Measurements from ENCODE around the gene ZNF630. TPM values are rescaled to one million over a fixed set of nuclear protein-coding genes. Genes with fewer than 3 reads are reported as not detected.
"Not testable (repeated sequence)": the region's sequence is repeated elsewhere in the genome, so short reads cannot be mapped to it uniquely, and the experiment has no call there.

ZNF630 gene
- polyA plus RNA-seq, 1 donor from 2014 or later, result 2.3 TPM

DNA sequence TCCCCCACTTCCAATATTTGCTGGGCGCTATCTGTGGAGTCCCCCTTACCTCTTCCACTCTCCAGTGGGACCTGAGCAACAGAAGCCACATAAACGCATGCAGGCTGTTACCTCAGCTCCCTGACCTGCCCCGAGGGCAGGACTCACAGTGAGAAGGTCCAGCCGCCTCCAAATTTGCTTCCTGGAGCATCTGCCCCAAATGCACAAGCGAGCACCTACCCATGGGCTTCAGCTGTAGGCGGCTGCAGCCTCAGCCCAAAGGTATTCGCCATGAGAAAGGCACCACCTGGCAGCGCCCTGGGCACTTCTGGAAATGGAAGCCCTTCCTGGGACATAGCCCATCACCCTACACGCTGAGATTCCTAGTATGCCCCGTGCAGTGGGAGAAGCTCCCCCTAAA, 41.2 kb downstream of the ZNF630 start:
- Histone ChIP-seq H3K4me3 (ENCODE audit: low read length) (no peak overlapping the region), H2AFZ (ENCODE audit: low read depth, low read length) (no peak overlapping the region), H3F3A (ENCODE audit: insufficient read depth, low read length, poor library complexity, severe bottlenecking) (no peaks in the 10 kb centered on the region), H4K20me1 (ENCODE audit: insufficient read depth) (no peaks in the 10 kb centered on the region), H3K9ac (ENCODE audit: low read length) (no peak overlapping the region), H3K4me2 (ENCODE audit: low read length) (no peak overlapping the region), H3K27ac (ENCODE audit: low read length) (no peak overlapping the region), H3K27me3 (ENCODE audit: insufficient read depth, low read depth, low read length) (no peaks in the 10 kb centered on the region), H3K9me2 (ENCODE audit: insufficient read depth, low read length) (no peaks in the 10 kb centered on the region), H3K36me3 (ENCODE audit: insufficient read depth, low read length) (no peaks in the 10 kb centered on the region), H3K9me3 (ENCODE audit: low read length) (no peaks in the 10 kb centered on the region), H3K79me2 (replicated peaks; ENCODE audit: insufficient read depth, low read length) (no peaks in the 10 kb centered on the region)
- TF ChIP-seq TAF1 (IDR thresholded peaks at IDR 0.05; ENCODE audit: low read depth) (no peak), MXI1 (conservative IDR thresholded peaks at IDR 0.05; ENCODE audit: poor library complexity, severe bottlenecking) (no peak), SMC3 (conservative IDR thresholded peaks at IDR 0.05; ENCODE audit: poor library complexity) (no peak)
- TF ChIP-seq, protein P1, sequence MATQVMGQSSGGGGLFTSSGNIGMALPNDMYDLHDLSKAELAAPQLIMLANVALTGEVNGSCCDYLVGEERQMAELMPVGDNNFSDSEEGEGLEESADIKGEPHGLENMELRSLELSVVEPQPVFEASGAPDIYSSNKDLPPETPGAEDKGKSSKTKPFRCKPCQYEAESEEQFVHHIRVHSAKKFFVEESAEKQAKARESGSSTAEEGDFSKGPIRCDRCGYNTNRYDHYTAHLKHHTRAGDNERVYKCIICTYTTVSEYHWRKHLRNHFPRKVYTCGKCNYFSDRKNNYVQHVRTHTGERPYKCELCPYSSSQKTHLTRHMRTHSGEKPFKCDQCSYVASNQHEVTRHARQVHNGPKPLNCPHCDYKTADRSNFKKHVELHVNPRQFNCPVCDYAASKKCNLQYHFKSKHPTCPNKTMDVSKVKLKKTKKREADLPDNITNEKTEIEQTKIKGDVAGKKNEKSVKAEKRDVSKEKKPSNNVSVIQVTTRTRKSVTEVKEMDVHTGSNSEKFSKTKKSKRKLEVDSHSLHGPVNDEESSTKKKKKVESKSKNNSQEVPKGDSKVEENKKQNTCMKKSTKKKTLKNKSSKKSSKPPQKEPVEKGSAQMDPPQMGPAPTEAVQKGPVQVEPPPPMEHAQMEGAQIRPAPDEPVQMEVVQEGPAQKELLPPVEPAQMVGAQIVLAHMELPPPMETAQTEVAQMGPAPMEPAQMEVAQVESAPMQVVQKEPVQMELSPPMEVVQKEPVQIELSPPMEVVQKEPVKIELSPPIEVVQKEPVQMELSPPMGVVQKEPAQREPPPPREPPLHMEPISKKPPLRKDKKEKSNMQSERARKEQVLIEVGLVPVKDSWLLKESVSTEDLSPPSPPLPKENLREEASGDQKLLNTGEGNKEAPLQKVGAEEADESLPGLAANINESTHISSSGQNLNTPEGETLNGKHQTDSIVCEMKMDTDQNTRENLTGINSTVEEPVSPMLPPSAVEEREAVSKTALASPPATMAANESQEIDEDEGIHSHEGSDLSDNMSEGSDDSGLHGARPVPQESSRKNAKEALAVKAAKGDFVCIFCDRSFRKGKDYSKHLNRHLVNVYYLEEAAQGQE (IDR thresholded peaks at IDR 0.05; ENCODE audit: borderline replicate concordance), result no peak

DNA sequence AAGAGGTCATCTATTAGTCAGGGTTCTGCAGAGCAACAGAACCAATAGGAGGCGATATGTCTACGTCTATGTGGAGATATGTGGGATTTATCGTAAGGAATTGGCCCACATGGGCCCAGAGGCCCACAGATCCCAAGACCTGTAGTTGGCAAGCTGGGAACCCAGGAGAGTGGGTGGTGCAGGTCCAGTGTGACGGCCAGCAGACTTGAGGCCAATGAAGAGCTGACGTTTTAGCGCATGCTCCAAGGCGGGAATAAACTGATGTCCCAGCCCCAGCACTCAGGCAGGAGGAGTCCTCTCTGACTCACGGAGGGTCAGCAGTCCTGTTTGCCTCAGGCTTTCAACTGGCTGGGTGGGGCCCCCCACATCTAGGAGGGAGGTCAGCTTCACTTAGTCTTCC, 43.3 kb downstream of the ZNF630 start:
- Histone ChIP-seq H3K9me2 (ENCODE audit: insufficient read depth, low read length) (no peaks in the 10 kb centered on the region), H3K4me2 (ENCODE audit: low read length) (no peak overlapping the region), H3K4me3 (ENCODE audit: low read length) (no peak overlapping the region), H3K9ac (ENCODE audit: low read length) (no peak overlapping the region), H3F3A (ENCODE audit: insufficient read depth, low read length, poor library complexity, severe bottlenecking) (no peaks in the 10 kb centered on the region), H3K36me3 (ENCODE audit: insufficient read depth, low read length) (no peaks in the 10 kb centered on the region), H3K79me2 (replicated peaks; ENCODE audit: insufficient read depth, low read length) (no peaks in the 10 kb centered on the region), H3K9me3 (ENCODE audit: low read length) (no peaks in the 10 kb centered on the region), H4K20me1 (ENCODE audit: insufficient read depth) (no peaks in the 10 kb centered on the region), H3K27ac (ENCODE audit: low read length) (no peak overlapping the region), H3K27me3 (ENCODE audit: insufficient read depth, low read depth, low read length) (no peaks in the 10 kb centered on the region), H2AFZ (ENCODE audit: low read depth, low read length) (no peak overlapping the region)
- TF ChIP-seq, protein P1 (IDR thresholded peaks at IDR 0.05; ENCODE audit: borderline replicate concordance), result no peak
- TF ChIP-seq, protein P2, sequence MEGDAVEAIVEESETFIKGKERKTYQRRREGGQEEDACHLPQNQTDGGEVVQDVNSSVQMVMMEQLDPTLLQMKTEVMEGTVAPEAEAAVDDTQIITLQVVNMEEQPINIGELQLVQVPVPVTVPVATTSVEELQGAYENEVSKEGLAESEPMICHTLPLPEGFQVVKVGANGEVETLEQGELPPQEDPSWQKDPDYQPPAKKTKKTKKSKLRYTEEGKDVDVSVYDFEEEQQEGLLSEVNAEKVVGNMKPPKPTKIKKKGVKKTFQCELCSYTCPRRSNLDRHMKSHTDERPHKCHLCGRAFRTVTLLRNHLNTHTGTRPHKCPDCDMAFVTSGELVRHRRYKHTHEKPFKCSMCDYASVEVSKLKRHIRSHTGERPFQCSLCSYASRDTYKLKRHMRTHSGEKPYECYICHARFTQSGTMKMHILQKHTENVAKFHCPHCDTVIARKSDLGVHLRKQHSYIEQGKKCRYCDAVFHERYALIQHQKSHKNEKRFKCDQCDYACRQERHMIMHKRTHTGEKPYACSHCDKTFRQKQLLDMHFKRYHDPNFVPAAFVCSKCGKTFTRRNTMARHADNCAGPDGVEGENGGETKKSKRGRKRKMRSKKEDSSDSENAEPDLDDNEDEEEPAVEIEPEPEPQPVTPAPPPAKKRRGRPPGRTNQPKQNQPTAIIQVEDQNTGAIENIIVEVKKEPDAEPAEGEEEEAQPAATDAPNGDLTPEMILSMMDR (IDR thresholded peaks at IDR 0.05; ENCODE audit: poor library complexity, severe bottlenecking), result no peak
- TF ChIP-seq EP300 (conservative IDR thresholded peaks at IDR 0.05; ENCODE audit: poor library complexity, severe bottlenecking), result no peak
- no peak for TF ChIP-seq POLR2AphosphoS5 (IDR thresholded peaks at IDR 0.05)
- TF ChIP-seq MXI1 (conservative IDR thresholded peaks at IDR 0.05; ENCODE audit: poor library complexity, severe bottlenecking), result no peak
- TF ChIP-seq RAD21 (conservative IDR thresholded peaks at IDR 0.05), result no peak
- TF ChIP-seq EZH2 (IDR thresholded peaks at IDR 0.05; ENCODE audit: borderline replicate concordance, insufficient read depth, low read length, poor library complexity, severe bottlenecking), result no peak
- TF ChIP-seq SMC3 (conservative IDR thresholded peaks at IDR 0.05; ENCODE audit: poor library complexity), result no peak
- TF ChIP-seq TAF1 (IDR thresholded peaks at IDR 0.05; ENCODE audit: low read depth), result no peak

DNA sequence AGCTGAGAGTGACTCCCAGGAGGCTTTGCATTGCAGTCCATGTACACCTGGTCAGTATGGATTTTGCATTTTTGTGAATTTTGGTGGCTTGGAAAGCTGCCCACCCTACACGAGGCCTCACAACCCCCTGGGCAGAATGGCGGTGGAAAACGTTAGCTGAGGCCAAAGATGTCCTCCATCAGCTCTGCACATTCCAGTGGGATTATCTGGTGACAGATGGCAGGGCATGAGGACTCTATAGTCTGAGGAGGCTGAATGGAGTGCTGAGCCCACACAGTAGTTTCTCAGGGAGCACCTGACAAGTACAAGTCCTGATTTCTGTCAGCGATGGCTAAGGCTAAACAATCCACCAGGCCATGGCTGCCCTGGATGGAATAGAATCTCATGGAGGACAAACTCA, 43.9 kb downstream of the ZNF630 start:
- not testable (repeated sequence) for H2AFZ ChIP-seq (ENCODE audit: low read depth, low read length); H3K27me3 ChIP-seq (ENCODE audit: insufficient read depth, low read depth, low read length); H4K20me1 ChIP-seq (ENCODE audit: insufficient read depth); H3K9me3 ChIP-seq (ENCODE audit: low read length); H3K79me2 ChIP-seq (replicated peaks; ENCODE audit: insufficient read depth, low read length); H3K4me2 ChIP-seq (ENCODE audit: low read length); H3K9me2 ChIP-seq (ENCODE audit: insufficient read depth, low read length); H3K4me3 ChIP-seq (ENCODE audit: low read length); H3F3A ChIP-seq (ENCODE audit: insufficient read depth, low read length, poor library complexity, severe bottlenecking); H3K9ac ChIP-seq (ENCODE audit: low read length); H3K36me3 ChIP-seq (ENCODE audit: insufficient read depth, low read length); H3K27ac ChIP-seq (ENCODE audit: low read length)
